ENCODE data around the gene CCDC9B.

Gene CCDC9B

GRCh38 chr15:40382580-40383456, 42.1 kb upstream of the CCDC9B start, which contains the start of gene KNSTRN:
KNSTRN (plus strand) TSS chr15:40382721; CDS start chr15:40382836, 115 bp downstream.
- peak within 1 kb of the TSS; percentile 9 for H3K18ac ChIP-seq (ENCODE audit: low read length)
- H3K79me1 ChIP-seq (ENCODE audit: low read length) = peaks cover 6% of the 10 kb centered on the region
- H4K91ac ChIP-seq (ENCODE audit: low read depth, low read length) = peak within 1 kb of the TSS; percentile 56
- no peak within 1 kb of the TSS for H2BK120ac ChIP-seq (ENCODE audit: insufficient read depth, low read length, poor library complexity)
- peak within 1 kb of the TSS; percentile 25 for H3K14ac ChIP-seq (ENCODE audit: low read length)
- H3K27me3 ChIP-seq (ENCODE audit: insufficient read depth, low read length) = no peaks in the 10 kb centered on the region
- H4K12ac ChIP-seq (ENCODE audit: low read depth, low read length) = peak within 1 kb of the TSS; percentile 73
- H3K27ac ChIP-seq (ENCODE audit: low read depth, low read length) = no peak within 1 kb of the TSS
- peak within 1 kb of the TSS; percentile 86 for H3K4me3 ChIP-seq (ENCODE audit: low read depth, low read length)
- peaks cover 2% of the 10 kb centered on the region for H3K9me3 ChIP-seq (ENCODE audit: insufficient read depth, low read depth, low read length)
- peak within 1 kb of the TSS; percentile 71 for H3K4ac ChIP-seq (ENCODE audit: low read depth, low read length)
- peak; percentile 92 to 98 for DNase-seq
- peak within 1 kb of the TSS; percentile 47 for H2BK5ac ChIP-seq (ENCODE audit: low read depth, low read length, poor library complexity)
- H3K4me2 ChIP-seq (ENCODE audit: low read length) = peak within 1 kb of the TSS; percentile 83
- H3K23ac ChIP-seq (ENCODE audit: low read length) = no peak within 1 kb of the TSS
- no peak within 1 kb of the TSS for H2BK12ac ChIP-seq (ENCODE audit: low read length)
- H2AFZ ChIP-seq (ENCODE audit: insufficient read depth, low read length, poor library complexity) = peak within 1 kb of the TSS; percentile 95
- H3K36me3 ChIP-seq (ENCODE audit: control insufficient read depth in 1 of 2, insufficient read depth in 2 of 2, low read length in 2 of 2) = peaks cover 11 to 17% of the 10 kb centered on the region in 2 experiments
- H4K8ac ChIP-seq (ENCODE audit: low read depth, low read length) = peak within 1 kb of the TSS; percentile 90
- H3K79me2 ChIP-seq (ENCODE audit: control insufficient read depth, insufficient read depth, low read length, poor library complexity) = peaks cover 5% of the 10 kb centered on the region
- H3K9ac ChIP-seq (ENCODE audit: low read length) = peak within 1 kb of the TSS; percentile 89
- H2AK5ac ChIP-seq (ENCODE audit: low read length) = no peak within 1 kb of the TSS
- H3K4me1 ChIP-seq (ENCODE audit: control insufficient read depth in 1 of 2, insufficient read depth in 2 of 2, low read length in 2 of 2) = peaks cover 0 to 5% of the 10 kb centered on the region in 2 experiments
- WGBS (ENCODE audit: extremely low coverage, insufficient coverage, insufficient read length) = no CpG with 5 or more reads among the region's 57 CpGs

- Histone ChIP-seq H2BK12ac (ENCODE audit: low read length) (no peak overlapping the region), H3K9ac (ENCODE audit: low read length) (no peak overlapping the region), H3K4me2 (ENCODE audit: low read length) (peak overlapping the region; percentile 55), H3K14ac (ENCODE audit: low read length) (no peak overlapping the region), H3K18ac (ENCODE audit: low read length) (no peak overlapping the region), H3K9me3 (ENCODE audit: insufficient read depth, low read depth, low read length) (peaks cover 2% of the 10 kb centered on the region), H3K79me1 (ENCODE audit: low read length) (peaks cover 6% of the 10 kb centered on the region), H3K27ac (ENCODE audit: low read depth, low read length) (no peak overlapping the region), H3K27me3 (ENCODE audit: insufficient read depth, low read length) (no peaks in the 10 kb centered on the region), H4K12ac (ENCODE audit: low read depth, low read length) (no peak overlapping the region), H3K23ac (ENCODE audit: low read length) (no peak overlapping the region), H3K79me2 (ENCODE audit: control insufficient read depth, insufficient read depth, low read length, poor library complexity) (peaks cover 5% of the 10 kb centered on the region), H4K8ac (ENCODE audit: low read depth, low read length) (peak overlapping the region; percentile 90), H3K4me3 (ENCODE audit: low read depth, low read length) (no peak overlapping the region), H3K36me3 (ENCODE audit: control insufficient read depth in 1 of 2, insufficient read depth in 2 of 2, low read length in 2 of 2) (peaks cover 5 to 9% of the 10 kb centered on the region in 2 experiments), H2BK5ac (ENCODE audit: low read depth, low read length, poor library complexity) (no peak overlapping the region), H2AFZ (ENCODE audit: insufficient read depth, low read length, poor library complexity) (no peak overlapping the region), H3K4me1 (ENCODE audit: control insufficient read depth in 1 of 2, insufficient read depth in 2 of 2, low read length in 2 of 2) (peaks cover 0 to 5% of the 10 kb centered on the region in 2 experiments), H2AK5ac (ENCODE audit: low read length) (no peak overlapping the region), H4K91ac (ENCODE audit: low read depth, low read length) (no peak overlapping the region), H3K4ac (ENCODE audit: low read depth, low read length) (no peak overlapping the region), H2BK120ac (ENCODE audit: insufficient read depth, low read length, poor library complexity) (no peak overlapping the region)
- no peak for DNase-seq
- WGBS (ENCODE audit: extremely low coverage, insufficient coverage, insufficient read length) = no CpG with 5 or more reads among the region's 11 CpGs
Measured at GRCh38 chr15:40381818-40382529, 41.2 kb upstream of the CCDC9B start.

- H3K4me3 ChIP-seq (ENCODE audit: low read depth, low read length) = no peak overlapping the region
- no peak overlapping the region for H2AK5ac ChIP-seq (ENCODE audit: low read length)
- H3K9ac ChIP-seq (ENCODE audit: low read length) = no peak overlapping the region
Measured at GRCh38 chr15:40380636-40381035, 39.9 kb upstream of the CCDC9B start.

GRCh38 chr15:40379853-40380252, 39.1 kb upstream of the CCDC9B start:
- no peak overlapping the region for H3K23ac ChIP-seq (ENCODE audit: low read length)
- no peak overlapping the region for H2BK5ac ChIP-seq (ENCODE audit: low read depth, low read length, poor library complexity)
- no peak overlapping the region for H3K4ac ChIP-seq (ENCODE audit: low read depth, low read length)
- no CpG with 5 or more reads among the region's 4 CpGs for WGBS (ENCODE audit: extremely low coverage, insufficient coverage, insufficient read length)
- H4K91ac ChIP-seq (ENCODE audit: low read depth, low read length) = no peak overlapping the region
- no peak overlapping the region for H2BK120ac ChIP-seq (ENCODE audit: insufficient read depth, low read length, poor library complexity)
- H4K8ac ChIP-seq (ENCODE audit: low read depth, low read length) = no peak overlapping the region
- no peak overlapping the region for H3K9ac ChIP-seq (ENCODE audit: low read length)
- DNase-seq = peak; percentile 72 to 91
- no peak overlapping the region for H2AFZ ChIP-seq (ENCODE audit: insufficient read depth, low read length, poor library complexity)
- no peak overlapping the region for H3K27ac ChIP-seq (ENCODE audit: low read depth, low read length)
- no peak overlapping the region for H2BK12ac ChIP-seq (ENCODE audit: low read length)
- H3K36me3 ChIP-seq (ENCODE audit: control insufficient read depth in 1 of 2, insufficient read depth in 2 of 2, low read length in 2 of 2) = no peaks in the 10 kb centered on the region
- no peak overlapping the region for H3K4me2 ChIP-seq (ENCODE audit: low read length)
- H3K4me1 ChIP-seq (ENCODE audit: control insufficient read depth in 1 of 2, insufficient read depth in 2 of 2, low read length in 2 of 2) = peaks cover 0 to 5% of the 10 kb centered on the region in 2 experiments
- no peak overlapping the region for H3K18ac ChIP-seq (ENCODE audit: low read length)
- H4K12ac ChIP-seq (ENCODE audit: low read depth, low read length) = no peak overlapping the region
- H3K79me1 ChIP-seq (ENCODE audit: low read length) = peaks cover 6% of the 10 kb centered on the region
- no peak overlapping the region for H3K14ac ChIP-seq (ENCODE audit: low read length)
- H3K4me3 ChIP-seq (ENCODE audit: low read depth, low read length) = no peak overlapping the region
- H3K79me2 ChIP-seq (ENCODE audit: control insufficient read depth, insufficient read depth, low read length, poor library complexity) = peaks cover 5% of the 10 kb centered on the region
- no peaks in the 10 kb centered on the region for H3K27me3 ChIP-seq (ENCODE audit: insufficient read depth, low read length)
- H3K9me3 ChIP-seq (ENCODE audit: insufficient read depth, low read depth, low read length) = no peaks in the 10 kb centered on the region
- H2AK5ac ChIP-seq (ENCODE audit: low read length) = no peak overlapping the region

More at GRCh38 chr15:40380636-40381035, 39.9 kb upstream of the CCDC9B start:
- Histone ChIP-seq H3K27ac (ENCODE audit: low read depth, low read length) (no peak overlapping the region), H3K14ac (ENCODE audit: low read length) (no peak overlapping the region), H4K8ac (ENCODE audit: low read depth, low read length) (no peak overlapping the region), H4K12ac (ENCODE audit: low read depth, low read length) (no peak overlapping the region), H3K4me2 (ENCODE audit: low read length) (no peak overlapping the region), H3K9me3 (ENCODE audit: insufficient read depth, low read depth, low read length) (no peaks in the 10 kb centered on the region), H3K79me2 (ENCODE audit: control insufficient read depth, insufficient read depth, low read length, poor library complexity) (peaks cover 5% of the 10 kb centered on the region), H3K23ac (ENCODE audit: low read length) (no peak overlapping the region), H2BK120ac (ENCODE audit: insufficient read depth, low read length, poor library complexity) (no peak overlapping the region), H3K18ac (ENCODE audit: low read length) (no peak overlapping the region), H3K79me1 (ENCODE audit: low read length) (peaks cover 6% of the 10 kb centered on the region), H4K91ac (ENCODE audit: low read depth, low read length) (no peak overlapping the region), H3K27me3 (ENCODE audit: insufficient read depth, low read length) (no peaks in the 10 kb centered on the region), H3K36me3 (ENCODE audit: control insufficient read depth in 1 of 2, insufficient read depth in 2 of 2, low read length in 2 of 2) (no peaks in the 10 kb centered on the region), H3K4me1 (ENCODE audit: control insufficient read depth in 1 of 2, insufficient read depth in 2 of 2, low read length in 2 of 2) (peaks cover 0 to 5% of the 10 kb centered on the region in 2 experiments), H2BK5ac (ENCODE audit: low read depth, low read length, poor library complexity) (no peak overlapping the region), H3K4ac (ENCODE audit: low read depth, low read length) (no peak overlapping the region), H2BK12ac (ENCODE audit: low read length) (no peak overlapping the region), H2AFZ (ENCODE audit: insufficient read depth, low read length, poor library complexity) (no peak overlapping the region)
- WGBS (ENCODE audit: extremely low coverage, insufficient coverage, insufficient read length) = no CpG with 5 or more reads among the region's 10 CpGs
- DNase-seq = no peak

Measured in trophoblast cell (in vitro differentiated cells and primary cell).